Stimulated activated memory B cell treated with anti-CD40 and anti-IgM and Interleukin-4, amounts not matched to agents 10 μg/mL and 1 μg/mL and 100 μg/mL, for 72 hours (primary cell): ENCODE results near the gene TSC2.

Experiments
- ATAC-seq: fragments of 150-1000 bp; cut with Tn5 transposase; 2 replicates; pipeline ENCODE4 v1.10.0; 2021
- H3K27ac Mint-ChIP-seq: one replicate; pipeline ENCODE4 v1.8.0; 2022; ENCODE audit warnings: mild to moderate bottlenecking, mixed read lengths
- H3K27me3 Mint-ChIP-seq: one replicate; pipeline ENCODE4 v1.8.0; 2022; ENCODE audit warnings: mixed read lengths
- H3K36me3 Mint-ChIP-seq: one replicate; pipeline ENCODE4 v1.8.0; 2022; ENCODE audit warnings: mixed read lengths
- H3K4me1 Mint-ChIP-seq: one replicate; pipeline ENCODE4 v1.8.0; 2022; ENCODE audit warnings: mixed read lengths
- H3K4me3 Mint-ChIP-seq: one replicate; pipeline ENCODE4 v1.8.0; 2022; ENCODE audit warnings: mild to moderate bottlenecking, moderate library complexity, mixed read lengths
- H3K9me3 Mint-ChIP-seq: one replicate; pipeline ENCODE4 v1.8.0; 2022; ENCODE audit warnings: mixed read lengths

Gene TSC2

DNA sequence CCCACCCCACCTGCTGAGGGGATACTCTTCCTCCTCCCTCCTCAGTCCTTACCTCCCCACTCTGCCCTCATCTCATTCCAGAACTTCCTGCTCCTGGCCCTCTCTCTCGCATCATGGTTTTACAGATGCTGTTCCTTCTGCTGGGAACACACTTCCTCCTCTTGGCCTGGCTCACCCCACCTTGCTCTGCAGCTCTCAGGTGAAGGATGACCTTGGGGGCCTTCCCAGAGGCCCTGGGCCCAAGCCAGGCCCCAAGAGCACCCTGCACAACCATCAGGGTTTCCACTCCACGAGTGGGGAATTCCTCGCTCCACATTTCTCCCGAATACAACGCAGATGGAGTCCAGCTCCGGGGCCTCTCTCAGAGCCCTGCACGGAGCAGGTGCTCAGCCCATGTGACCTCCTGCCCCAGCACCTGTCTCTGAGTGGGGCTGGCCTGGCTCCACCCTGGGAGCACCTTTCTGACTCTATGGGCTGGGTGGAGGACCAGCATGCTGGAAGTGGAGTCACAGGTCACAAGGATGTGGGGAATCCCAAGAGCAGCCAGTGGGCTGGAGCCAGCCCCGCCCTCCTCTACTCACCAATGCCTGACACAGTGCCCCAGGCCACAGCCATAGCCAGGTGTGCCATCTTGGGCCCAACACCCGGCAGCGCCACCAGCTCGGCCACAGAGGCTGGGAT lies 4.7 kb upstream of the TSC2 start:
- H3K27ac Mint-ChIP-seq: no peak overlapping the region

DNA sequence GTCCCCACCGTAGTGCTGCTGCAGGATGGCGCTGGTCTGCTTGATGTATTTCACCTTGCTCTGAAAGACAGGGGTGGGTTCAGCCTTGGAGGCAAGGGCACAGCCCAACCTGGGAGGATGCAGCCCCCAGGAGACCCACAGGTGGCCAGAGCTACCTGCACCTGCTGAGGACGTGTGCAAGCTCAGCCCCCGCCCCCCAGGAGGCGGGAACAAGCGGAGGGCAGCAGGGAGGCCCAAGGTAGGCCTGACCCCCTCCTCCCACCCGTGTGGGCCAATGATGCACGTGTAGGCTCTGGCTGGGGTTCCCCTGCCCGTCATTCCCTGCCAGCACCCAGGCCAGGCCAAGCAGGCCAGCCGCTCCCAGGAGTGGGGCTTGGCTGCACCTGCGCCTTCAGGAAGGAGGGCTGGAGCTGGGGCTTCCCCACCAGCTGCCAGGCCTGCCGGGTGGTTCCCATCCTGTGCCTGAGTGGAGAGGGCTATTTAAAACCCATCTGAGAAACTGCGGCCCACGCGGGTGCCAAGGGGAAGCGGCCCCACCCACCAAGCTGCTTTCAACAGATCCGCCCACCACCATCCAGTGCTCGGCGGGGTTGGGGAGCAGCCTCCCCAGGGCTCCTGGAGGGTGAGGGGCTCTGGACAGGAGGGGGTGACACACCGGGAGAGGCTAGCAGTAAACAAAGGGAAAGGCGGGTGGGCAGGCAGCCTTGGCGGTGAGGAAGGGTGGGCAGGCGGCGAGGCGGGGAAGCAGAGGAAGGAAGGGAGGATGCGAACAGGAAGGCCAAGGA lies 3.9 kb upstream of the TSC2 start:
- ATAC-seq: no peak
- peaks cover 8% of the 10 kb centered on the region for H3K36me3 Mint-ChIP-seq
- no peak overlapping the region for H3K4me3 Mint-ChIP-seq
- H3K27ac Mint-ChIP-seq: no peak overlapping the region
- H3K4me1 Mint-ChIP-seq: peaks cover 41% of the 10 kb centered on the region
- no peaks in the 10 kb centered on the region for H3K9me3 Mint-ChIP-seq
- peaks cover 11% of the 10 kb centered on the region for H3K27me3 Mint-ChIP-seq

More for the DNA sequence above, 4.7 kb upstream of the TSC2 start:
- Mint-ChIP-seq H3K36me3 (peaks cover 8% of the 10 kb centered on the region), H3K4me3 (no peak overlapping the region), H3K27me3 (peaks cover 14% of the 10 kb centered on the region), H3K9me3 (no peaks in the 10 kb centered on the region), H3K4me1 (peaks cover 34% of the 10 kb centered on the region)
- no peak for ATAC-seq

DNA sequence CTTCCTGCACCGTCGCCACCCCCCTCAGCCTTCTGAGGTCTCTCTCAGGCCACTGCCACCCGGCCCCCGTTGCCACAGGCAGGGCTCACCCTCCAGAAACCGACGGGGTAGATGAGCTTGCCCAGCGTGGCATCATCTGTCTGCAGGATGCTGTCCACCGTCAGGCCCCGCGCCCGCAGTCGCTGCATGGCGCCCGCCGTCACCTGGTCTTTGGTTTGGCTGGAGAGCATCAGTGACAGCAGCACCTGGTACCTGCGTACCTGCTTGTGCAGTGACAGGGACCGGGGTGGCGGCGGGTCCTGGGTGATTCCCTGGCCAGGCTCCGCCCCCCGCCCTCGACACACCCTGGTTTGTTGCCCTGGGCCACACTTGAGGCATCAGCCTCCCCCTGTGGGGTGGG lies 3.2 kb upstream of the TSC2 start:
- H3K27me3 Mint-ChIP-seq: peaks cover 4% of the 10 kb centered on the region
- H3K9me3 Mint-ChIP-seq: no peaks in the 10 kb centered on the region
- H3K27ac Mint-ChIP-seq: no peak overlapping the region
- H3K4me3 Mint-ChIP-seq: no peak overlapping the region
- peaks cover 40% of the 10 kb centered on the region for H3K4me1 Mint-ChIP-seq
- peaks cover 8% of the 10 kb centered on the region for H3K36me3 Mint-ChIP-seq
- ATAC-seq: no peak

DNA sequence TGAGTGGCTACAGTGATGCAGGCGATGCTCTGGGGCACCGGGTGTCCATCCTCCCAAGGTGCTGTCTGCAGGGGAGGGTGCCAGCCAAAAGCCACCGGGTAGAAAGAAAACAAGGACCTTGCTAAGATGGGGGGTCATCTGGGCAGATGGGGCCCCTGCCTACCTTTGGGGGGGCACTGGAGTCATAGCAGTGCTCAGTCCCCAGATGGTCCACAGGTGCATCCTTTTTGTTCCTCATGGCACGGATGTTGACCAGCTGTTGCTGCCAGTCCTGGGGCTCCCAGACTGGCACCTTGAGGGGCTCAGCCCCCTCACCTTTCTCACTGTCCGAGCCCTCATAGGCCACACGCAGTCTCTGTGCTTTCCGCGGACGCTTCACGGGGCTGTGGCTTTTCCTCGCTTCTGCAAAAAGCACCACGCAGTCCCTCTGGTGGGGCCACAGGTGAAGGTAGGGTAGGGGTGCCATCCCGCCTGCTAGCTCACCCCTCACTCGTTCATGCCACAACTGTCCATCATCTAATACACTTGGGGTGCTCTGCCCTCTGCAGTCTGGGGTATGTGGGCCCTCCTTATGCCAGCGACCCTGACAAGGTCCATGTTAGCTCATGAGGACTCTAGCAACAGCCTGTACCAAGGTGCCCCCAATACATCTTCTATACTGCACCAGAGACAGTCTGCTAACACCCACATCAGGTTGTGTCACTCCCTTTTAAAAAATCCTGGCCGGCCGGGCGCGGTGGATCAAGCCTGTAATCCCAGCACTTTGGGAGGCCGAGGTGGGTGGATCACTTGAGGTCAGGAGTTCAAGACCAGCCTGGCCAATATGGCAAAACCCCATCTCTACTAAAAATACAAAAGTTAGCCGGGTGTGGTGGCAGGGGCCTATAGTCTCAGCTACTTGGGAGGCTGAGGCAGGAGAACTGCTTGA lies 1.6 kb upstream of the TSC2 start:
- peak overlapping the region; percentile 89 for H3K4me3 Mint-ChIP-seq
- no peaks in the 10 kb centered on the region for H3K9me3 Mint-ChIP-seq
- no peak for ATAC-seq
- peaks cover 40% of the 10 kb centered on the region for H3K4me1 Mint-ChIP-seq
- H3K36me3 Mint-ChIP-seq: peaks cover 8% of the 10 kb centered on the region
- H3K27ac Mint-ChIP-seq: no peak overlapping the region
- no peaks in the 10 kb centered on the region for H3K27me3 Mint-ChIP-seq

DNA sequence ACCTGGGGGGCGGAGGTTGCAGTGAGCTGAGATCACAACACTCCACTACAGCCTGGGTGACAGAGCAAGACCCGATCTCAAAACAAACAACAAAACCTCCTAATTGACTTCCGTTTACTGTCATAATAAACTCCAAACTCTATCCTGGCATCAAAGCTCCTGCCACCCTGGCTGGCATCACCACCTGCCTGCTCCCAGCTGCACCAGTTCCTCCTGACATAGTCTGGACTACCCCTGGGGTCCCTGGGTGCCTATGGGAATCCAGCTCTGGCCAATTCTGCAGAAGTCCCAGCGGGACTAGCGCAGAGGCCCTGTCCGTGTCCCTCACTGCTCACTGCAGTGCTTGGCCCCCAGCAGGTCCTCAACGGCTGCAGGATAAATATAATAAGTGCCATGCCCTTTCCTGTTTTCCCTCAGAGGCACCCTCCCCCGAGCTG lies 874 bp upstream of the TSC2 start:
- H3K36me3 Mint-ChIP-seq: peaks cover 12% of the 10 kb centered on the region
- peak overlapping the region; percentile 89 for H3K4me3 Mint-ChIP-seq
- H3K27me3 Mint-ChIP-seq: no peaks in the 10 kb centered on the region
- ATAC-seq: no peak
- H3K4me1 Mint-ChIP-seq: peaks cover 40% of the 10 kb centered on the region
- peak overlapping the region; percentile 75 for H3K27ac Mint-ChIP-seq
- no peaks in the 10 kb centered on the region for H3K9me3 Mint-ChIP-seq

DNA sequence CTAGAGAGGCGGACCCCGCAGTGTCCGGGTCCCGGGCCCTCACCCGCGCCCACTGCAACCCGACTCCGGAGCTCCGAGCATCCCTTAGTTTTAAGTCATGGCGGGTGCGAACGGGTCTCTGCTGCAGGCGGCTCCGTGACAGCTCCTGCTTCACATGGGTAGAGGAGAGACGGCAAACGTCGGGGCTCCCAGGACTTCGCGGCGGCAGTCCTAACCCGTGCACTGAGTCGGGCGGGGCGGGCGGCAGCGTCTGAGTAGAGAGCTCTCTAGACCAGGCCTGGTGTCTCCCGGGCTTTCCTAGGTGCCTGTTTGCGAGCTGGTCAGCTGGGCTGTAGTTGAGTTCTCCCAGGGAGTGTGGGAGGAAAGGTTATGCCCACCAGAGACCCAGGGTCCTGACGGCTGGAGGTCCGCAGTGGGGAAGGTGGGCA lies 345 bp downstream of the TSC2 start:
- no peaks in the 10 kb centered on the region for H3K27me3 Mint-ChIP-seq
- H3K4me1 Mint-ChIP-seq: peaks cover 37% of the 10 kb centered on the region
- no peaks in the 10 kb centered on the region for H3K9me3 Mint-ChIP-seq
- ATAC-seq: peak; percentile 1
- peak overlapping the region; percentile 75 for H3K27ac Mint-ChIP-seq
- H3K4me3 Mint-ChIP-seq: peak overlapping the region; percentile 89
- peaks cover 18% of the 10 kb centered on the region for H3K36me3 Mint-ChIP-seq

DNA sequence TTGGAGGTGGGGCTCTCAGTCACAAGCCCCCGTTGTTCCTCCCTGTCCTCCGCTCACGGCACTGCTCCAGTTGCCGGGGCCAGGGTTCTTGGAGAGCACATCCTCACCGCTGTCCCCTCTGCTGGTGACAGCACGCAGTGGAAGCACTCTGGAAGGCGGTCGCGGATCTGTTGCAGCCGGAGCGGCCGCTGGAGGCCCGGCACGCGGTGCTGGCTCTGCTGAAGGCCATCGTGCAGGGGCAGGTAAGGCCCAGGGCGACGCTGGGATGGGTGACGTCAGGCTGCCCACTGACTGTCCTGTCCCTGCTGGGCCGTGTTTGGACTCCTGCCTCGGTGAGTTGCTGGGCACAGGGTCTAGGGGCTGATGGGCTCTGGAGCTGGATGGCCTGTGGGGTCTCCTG lies 5.4 kb downstream of the TSC2 start:
- ATAC-seq: no peak
- H3K36me3 Mint-ChIP-seq: peaks cover 39% of the 10 kb centered on the region
- no peak overlapping the region for H3K27ac Mint-ChIP-seq
- no peak overlapping the region for H3K4me3 Mint-ChIP-seq
- no peaks in the 10 kb centered on the region for H3K27me3 Mint-ChIP-seq
- H3K4me1 Mint-ChIP-seq: peaks cover 11% of the 10 kb centered on the region
- H3K9me3 Mint-ChIP-seq: no peaks in the 10 kb centered on the region

DNA sequence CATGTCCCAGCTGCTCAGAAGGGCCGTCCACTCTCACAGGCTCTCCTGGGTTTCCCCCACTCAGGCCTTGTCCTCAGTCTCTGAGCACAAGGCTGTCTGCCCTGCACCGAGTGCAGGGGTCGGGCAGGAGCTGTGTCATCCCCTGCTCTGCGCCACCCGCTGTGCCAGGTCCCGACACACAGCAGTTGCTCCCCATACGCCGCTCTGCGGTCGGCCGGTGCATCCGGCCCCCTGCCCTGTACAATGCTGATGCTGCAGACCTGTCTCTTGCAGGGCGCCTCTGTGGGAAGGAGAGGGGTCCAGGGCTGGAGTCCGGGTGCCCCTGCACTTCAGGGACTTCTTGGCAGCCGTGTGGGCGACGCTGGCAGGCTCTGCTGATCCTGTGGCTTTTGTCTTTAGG lies 6.1 kb downstream of the TSC2 start:
- no peaks in the 10 kb centered on the region for H3K9me3 Mint-ChIP-seq
- peaks cover 45% of the 10 kb centered on the region for H3K36me3 Mint-ChIP-seq
- no peak overlapping the region for H3K27ac Mint-ChIP-seq
- no peaks in the 10 kb centered on the region for H3K27me3 Mint-ChIP-seq
- H3K4me1 Mint-ChIP-seq: peaks cover 4% of the 10 kb centered on the region
- no peak for ATAC-seq
- no peak overlapping the region for H3K4me3 Mint-ChIP-seq

DNA sequence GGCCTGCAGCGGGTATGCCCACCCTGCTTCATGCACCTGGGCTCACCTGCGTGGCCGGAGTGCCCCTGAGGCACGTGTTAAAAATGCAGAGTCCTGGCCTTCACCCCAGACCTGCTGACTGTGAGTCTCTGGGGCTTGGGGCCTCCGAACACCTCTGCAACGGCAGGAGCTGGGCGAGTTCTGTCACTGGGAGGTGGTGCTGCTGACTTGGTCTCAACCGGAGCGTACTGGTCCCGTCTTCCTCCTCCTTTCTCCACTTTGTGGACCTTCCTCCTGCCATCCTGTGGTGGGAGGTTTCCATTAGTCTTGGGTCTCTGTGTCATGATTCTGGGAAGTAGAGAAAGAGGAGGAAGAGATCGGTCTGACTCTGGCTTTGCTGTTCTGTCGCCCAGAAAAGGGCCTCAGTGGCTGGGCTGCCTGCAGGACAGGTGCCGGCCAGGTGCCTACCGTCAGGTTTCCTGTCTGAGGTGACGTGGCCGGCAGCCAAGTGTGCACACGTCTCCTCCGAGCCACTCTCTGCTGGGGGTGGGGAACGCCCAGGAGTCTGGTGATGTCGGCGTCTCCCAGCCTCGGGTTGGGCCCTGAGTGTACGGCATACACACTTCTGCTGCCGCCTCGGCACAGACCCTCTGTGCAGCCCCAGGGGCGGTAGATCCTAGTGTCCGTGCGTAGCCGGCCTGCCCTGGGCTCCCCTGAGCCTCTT lies 6.9 kb downstream of the TSC2 start:
- no peak for ATAC-seq
- Mint-ChIP-seq H3K36me3 (peaks cover 45% of the 10 kb centered on the region), H3K27me3 (no peaks in the 10 kb centered on the region), H3K27ac (no peak overlapping the region), H3K9me3 (no peaks in the 10 kb centered on the region), H3K4me1 (no peaks in the 10 kb centered on the region), H3K4me3 (no peak overlapping the region)

DNA sequence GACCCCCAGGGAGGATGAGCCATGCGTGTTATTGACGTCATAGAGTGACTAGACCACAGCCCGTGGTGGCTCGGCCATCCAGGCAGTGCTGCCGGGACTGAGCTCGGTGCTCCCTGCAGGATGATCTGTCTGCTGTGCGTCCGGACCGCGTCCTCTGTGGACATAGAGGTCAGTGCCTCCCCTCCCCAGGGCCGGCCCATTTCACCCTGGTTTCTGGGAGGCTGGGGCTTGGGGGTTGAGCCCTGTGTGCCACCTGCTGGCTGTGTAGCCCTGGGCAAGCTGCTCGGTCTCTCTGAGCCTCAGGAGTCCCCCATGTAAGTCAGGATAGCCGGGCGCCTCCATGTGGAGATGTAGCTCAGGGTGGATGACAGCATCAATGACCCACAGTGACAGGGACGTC lies 8.3 kb downstream of the TSC2 start:
- H3K4me1 Mint-ChIP-seq: no peaks in the 10 kb centered on the region
- H3K4me3 Mint-ChIP-seq: no peak overlapping the region
- H3K9me3 Mint-ChIP-seq: no peaks in the 10 kb centered on the region
- H3K36me3 Mint-ChIP-seq: peaks cover 56% of the 10 kb centered on the region
- no peak for ATAC-seq
- H3K27ac Mint-ChIP-seq: no peak overlapping the region
- H3K27me3 Mint-ChIP-seq: no peaks in the 10 kb centered on the region

DNA sequence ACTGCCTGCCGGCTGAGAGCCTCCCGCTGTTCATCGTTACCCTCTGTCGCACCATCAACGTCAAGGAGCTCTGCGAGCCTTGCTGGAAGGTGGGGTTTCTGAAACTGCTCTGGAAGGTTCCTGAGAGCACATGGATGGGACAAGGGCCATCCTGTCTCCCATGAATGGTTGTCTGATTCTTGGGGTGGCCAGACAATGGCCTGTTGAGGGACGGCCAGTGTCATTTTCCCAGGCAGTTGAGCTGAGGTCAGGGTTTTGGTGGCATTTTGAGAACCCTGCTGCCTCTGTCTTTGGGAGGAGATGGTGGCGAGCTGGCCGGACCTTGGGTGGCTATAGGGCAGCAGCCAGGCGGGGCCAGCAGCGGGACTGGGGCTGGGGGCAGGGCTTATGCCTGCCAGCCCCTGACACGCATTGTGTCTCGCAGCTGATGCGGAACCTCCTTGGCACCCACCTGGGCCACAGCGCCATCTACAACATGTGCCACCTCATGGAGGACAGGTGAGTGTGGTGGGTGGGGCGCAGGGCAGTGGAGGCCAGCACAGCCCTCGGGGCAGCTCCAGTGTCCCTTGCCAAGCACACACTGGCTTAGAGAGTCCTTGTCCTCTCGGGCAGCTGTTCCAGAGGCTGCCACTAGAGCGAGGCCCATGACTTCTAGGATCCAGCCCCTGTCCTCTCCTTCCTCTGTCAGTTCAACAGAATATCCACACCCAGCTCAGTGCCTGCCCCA lies 9.1 kb downstream of the TSC2 start:
- no peaks in the 10 kb centered on the region for H3K27me3 Mint-ChIP-seq
- H3K27ac Mint-ChIP-seq: no peak overlapping the region
- no peaks in the 10 kb centered on the region for H3K4me1 Mint-ChIP-seq

DNA sequence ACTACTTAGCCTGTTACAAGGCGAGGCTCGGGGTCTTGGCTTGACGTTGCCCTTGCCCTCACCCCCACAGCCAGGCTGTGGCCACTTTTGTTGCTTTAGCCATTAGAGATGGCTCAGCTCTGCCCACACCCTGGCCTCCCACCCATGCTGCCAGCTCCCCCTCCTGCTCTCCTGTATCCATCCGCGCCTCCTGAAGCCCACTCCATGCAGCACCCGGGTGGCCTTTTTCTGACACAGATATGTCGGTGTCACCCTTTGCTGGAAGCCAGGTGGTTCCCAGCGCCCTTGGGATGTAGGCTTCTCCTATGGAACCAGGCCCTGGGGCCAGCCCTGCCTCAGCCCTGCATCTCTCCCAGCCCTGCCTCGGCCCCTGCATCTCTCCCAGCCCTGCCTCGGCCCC lies 9.7 kb downstream of the TSC2 start:
- no peak overlapping the region for H3K4me3 Mint-ChIP-seq
- H3K4me1 Mint-ChIP-seq: no peaks in the 10 kb centered on the region
- H3K27ac Mint-ChIP-seq: no peak overlapping the region
- no peak for ATAC-seq
- no peaks in the 10 kb centered on the region for H3K27me3 Mint-ChIP-seq
- H3K36me3 Mint-ChIP-seq: peaks cover 47% of the 10 kb centered on the region
- H3K9me3 Mint-ChIP-seq: no peaks in the 10 kb centered on the region

More for the DNA sequence above, 9.1 kb downstream of the TSC2 start:
- no peak for ATAC-seq
- Mint-ChIP-seq H3K4me3 (no peak overlapping the region), H3K36me3 (peaks cover 53% of the 10 kb centered on the region), H3K9me3 (no peaks in the 10 kb centered on the region)

DNA sequence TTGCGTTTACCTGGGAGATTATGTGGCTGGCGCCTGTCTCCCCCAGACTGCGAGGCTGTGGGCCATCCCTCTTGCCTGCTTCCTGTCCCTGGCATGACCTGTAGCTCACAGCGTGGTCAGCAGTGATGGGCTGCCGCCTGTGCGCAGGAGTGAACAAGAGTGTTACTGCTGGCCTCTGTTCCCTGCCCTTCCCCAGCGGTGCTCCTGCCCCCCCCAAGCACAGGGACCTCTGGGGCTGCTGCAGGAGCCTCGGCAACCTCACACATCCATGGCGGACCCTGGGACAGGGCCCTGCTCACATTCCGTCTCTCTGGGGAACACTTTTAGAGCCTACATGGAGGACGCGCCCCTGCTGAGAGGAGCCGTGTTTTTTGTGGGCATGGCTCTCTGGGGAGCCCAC lies 10.6 kb downstream of the TSC2 start:
- Mint-ChIP-seq H3K36me3 (peaks cover 46% of the 10 kb centered on the region), H3K4me1 (no peaks in the 10 kb centered on the region), H3K9me3 (no peaks in the 10 kb centered on the region), H3K27ac (no peak overlapping the region), H3K27me3 (no peaks in the 10 kb centered on the region), H3K4me3 (no peak overlapping the region)
- no peak for ATAC-seq

DNA sequence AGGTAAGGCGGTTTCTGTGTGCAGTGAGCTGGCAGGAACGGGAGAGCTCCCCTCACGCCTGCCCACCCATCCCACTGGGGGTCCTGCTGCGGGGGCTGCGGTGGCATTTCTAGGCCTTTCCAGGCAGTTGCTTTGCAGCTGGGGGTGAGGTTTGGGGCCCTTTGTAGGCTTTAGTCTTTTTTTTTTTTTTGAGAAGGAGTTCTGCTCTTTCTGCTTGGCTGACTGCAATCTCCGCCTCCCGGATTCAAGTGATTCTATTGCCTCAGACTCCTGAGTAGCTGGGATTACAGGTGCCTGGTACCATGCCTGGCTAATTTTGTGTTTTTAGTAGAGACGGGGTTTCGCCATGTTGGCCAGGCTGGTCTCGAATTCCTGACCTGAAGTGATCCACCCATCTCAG lies 11.1 kb downstream of the TSC2 start:
- Mint-ChIP-seq H3K4me3 (no peak overlapping the region), H3K27ac (no peak overlapping the region), H3K27me3 (no peaks in the 10 kb centered on the region), H3K36me3 (peaks cover 46% of the 10 kb centered on the region), H3K4me1 (no peaks in the 10 kb centered on the region), H3K9me3 (no peaks in the 10 kb centered on the region)
- ATAC-seq: no peak
